NCI-H2227 treated with DMSO at 0.1 percent for 48 hours (cell line): Measurements from ENCODE around the gene PGAP6.

Source experiments
- DNase-seq: peaks from one replicate; lab custom pipeline; 2025; lab: John Stamatoyannopoulos, UW

PGAP6 gene

GRCh38 chr16:401468-402348 is 19.9 kb upstream of the PGAP6 start, which contains the start of gene DECR2:
Gene DECR2 (plus strand): TSS chr16:401885. CDS start chr16:401964, 79 bp downstream.
- peak; percentile 91 for DNase-seq

- no peak for DNase-seq
Measured at GRCh38 chr16:400061-400591, 18.3 kb upstream of the PGAP6 start.

- no peak for DNase-seq
Measured at GRCh38 chr16:399340-400019, 17.7 kb upstream of the PGAP6 start.

GRCh38 chr16:398561-399339 is 17.0 kb upstream of the PGAP6 start:
- no peak for DNase-seq

- DNase-seq: peak; percentile 16
Measured at GRCh38 chr16:397736-398332, 16.1 kb upstream of the PGAP6 start.

GRCh38 chr16:397135-397661 is 15.4 kb upstream of the PGAP6 start, which contains the start of gene NME4:
Gene NME4 (plus strand): TSS chr16:397199. CDS start chr16:397223, 24 bp downstream.
- DNase-seq: no peak

- DNase-seq: peak; percentile 75
Measured at GRCh38 chr16:396605-397004, 14.8 kb upstream of the PGAP6 start.

- no peak for DNase-seq
Measured at GRCh38 chr16:396199-396598, 14.4 kb upstream of the PGAP6 start.

- no peak for DNase-seq
Measured at GRCh38 chr16:392450-393030, 10.8 kb upstream of the PGAP6 start.

- peak; percentile 28 for DNase-seq
Measured at GRCh38 chr16:391885-392335, 10.1 kb upstream of the PGAP6 start.

- DNase-seq: no peak
Measured at GRCh38 chr16:389352-389751, 7.6 kb upstream of the PGAP6 start.

- peak; percentile 37 for DNase-seq
Measured at GRCh38 chr16:387761-388666, 6.2 kb upstream of the PGAP6 start.

- DNase-seq: peak; percentile 19
Measured at GRCh38 chr16:386641-387156, 4.9 kb upstream of the PGAP6 start.

GRCh38 chr16:383326-384051 is 1.7 kb upstream of the PGAP6 start:
- peak; percentile 4 for DNase-seq

GRCh38 chr16:381012-381788 is 578 bp downstream of the PGAP6 start:
- no peak for DNase-seq

GRCh38 chr16:380762-381011 is 1.1 kb downstream of the PGAP6 start:
- DNase-seq: no peak

- no peak for DNase-seq
Measured at GRCh38 chr16:379961-380761, 1.6 kb downstream of the PGAP6 start.
